Esophagus squamous epithelium (tissue), 5 donors: Measurements from ENCODE around the gene EGFR. TPM values are rescaled to one million over a fixed set of nuclear protein-coding genes. Genes with fewer than 3 reads are reported as not detected.
A peak's percentile ranks its signal among the peaks of the same experiment; 100 is the strongest.

Experiments used
- DNase-seq: peaks from one replicate; lab custom pipeline; 2025; lab: John Stamatoyannopoulos, UW
- H3K27ac ChIP-seq, 4 donors: fragments of 200-600 bp; sonication (generic); one replicate each; pipeline ENCODE4 v1.5.1; 2016 to 2019; ENCODE audit warnings: mild to moderate bottlenecking in 1 of 4
- H3K27me3 ChIP-seq, 4 donors: fragments of 200-600 bp; sonication (generic); 1 replicate in 3 of 4; 2 replicates in 1 of 4; pipeline versions ENCODE4 v1.5.1 to v1.6.0; 2017 to 2021; ENCODE audit warnings: antibody characterized with exemption in 1 of 4
- H3K36me3 ChIP-seq, 3 donors: fragments of 200-600 bp; sonication (generic); one replicate each; pipeline ENCODE4 v1.5.1; 2016 to 2019
- H3K4me1 ChIP-seq, 3 donors: fragments of 200-600 bp; sonication (generic); one replicate each; pipeline ENCODE4 v1.5.1; 2017 to 2019
- H3K4me3 ChIP-seq, 4 donors: fragments of 200-600 bp; sonication (generic); 1 replicate in 3 of 4; 2 replicates in 1 of 4; pipeline ENCODE4 v1.5.1; 2016 to 2019; ENCODE audit warnings: mild to moderate bottlenecking in 2 of 4, moderate library complexity in 1 of 4
- H3K9me3 ChIP-seq, 3 donors: fragments of 200-600 bp; sonication (generic); one replicate each; pipeline ENCODE4 v1.5.1; 2016 to 2019
- POLR2A ChIP-seq, 4 donors: fragments of 450-650 bp; IDR thresholded peaks; one replicate each; pipeline ENCODE4 v1.6.1; 2017; ENCODE audit warnings: antibody characterized with exemption in 4 of 4, mild to moderate bottlenecking in 4 of 4, moderate library complexity in 3 of 4
- WGBS, 2 donors: methylation state at CpG; one replicate each; pipeline ENCODE4 v1.1.5; 2018; 5-methylcytosine and 5-hydroxymethylcytosine counted together
- intact Hi-C: fragments of 100-400 bp; cut with DNase I; formaldehyde crosslinking; loops from one replicate; pipeline ENCODE4 v1.15.0; 2022
- total RNA-seq, 4 donors: library from RNA; depleted of rRNA; stranded (reverse); fragments of >200 nt; gene quantifications; one replicate each; pipeline ENCODE4 v1.1.0, GENCODE V29; 2016
- TF ChIP-seq, protein P1 (sequence below), 6 experiments: fragments of 450-650 bp in 4 of 6; fragments of 200-600 bp in 2 of 6; sonication (generic) in 2 of 6; IDR thresholded peaks; one replicate each; pipeline ENCODE4 v1.5.1; 2016 to 2019; ENCODE audit warnings: antibody characterized with exemption in 6 of 6, mild to moderate bottlenecking in 4 of 6, moderate library complexity in 4 of 6
- donor health status: DM: yes; HTN: yes; CAD: no.

Gene EGFR
- total RNA-seq, 4 donors from 2014 or later, result 66.1 to 108 (median 72.3) TPM

DNA sequence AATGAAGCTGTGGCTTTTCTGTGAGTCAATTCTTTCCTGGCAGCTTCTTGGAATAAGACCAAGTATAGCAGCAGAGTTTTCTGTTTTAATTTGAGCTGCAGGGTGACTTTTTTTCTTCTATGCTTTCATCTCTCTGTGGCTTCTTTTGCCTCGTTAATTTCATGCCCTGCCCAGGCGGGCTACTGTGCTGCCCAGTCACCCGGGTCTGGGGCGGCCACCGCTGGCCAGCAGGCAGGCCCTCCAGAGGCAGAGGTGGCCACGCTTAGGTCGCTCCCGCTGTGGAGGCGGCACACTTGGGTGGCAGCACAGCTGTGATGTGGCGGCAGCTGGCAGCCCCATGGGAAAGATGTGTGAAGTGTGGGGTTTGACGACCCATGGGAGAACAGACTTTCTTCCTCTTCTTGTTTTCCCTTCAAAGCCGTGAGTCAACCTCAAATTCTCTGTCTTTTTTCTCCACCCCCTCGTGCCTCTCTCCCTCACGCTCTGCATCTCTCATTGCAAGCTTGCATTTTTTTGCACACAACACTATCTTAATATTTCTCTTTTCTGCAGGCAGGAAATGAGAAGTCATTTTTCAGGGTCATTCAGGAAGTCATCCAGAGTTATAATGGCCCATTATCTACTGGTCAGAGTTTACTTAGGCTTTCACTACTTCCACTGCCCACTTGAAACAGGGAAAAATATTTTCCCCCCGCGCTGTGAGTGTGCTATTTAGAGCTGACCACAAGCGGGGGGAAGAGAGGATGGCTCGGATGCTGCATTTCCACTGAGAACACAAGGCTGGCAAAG lies 67.8 kb downstream of the EGFR start:
- WGBS, 2 donors, result 18 to 23% methylated on average over 16 to 17 of the region's 18 CpGs
- Histone ChIP-seq H3K4me3 (peak overlapping the region in 1 of 4 donors; percentile 56), H3K27ac (peak overlapping the region; percentile 67 to 89 (median 82)), H3K27me3 (no peaks in the 10 kb centered on the region), H3K4me1 (peaks cover 17 to 66% (median 42%) of the 10 kb centered on the region in 3 donors), H3K36me3 (peaks cover 0 to 18% (median 0%) of the 10 kb centered on the region in 3 donors), H3K9me3 (no peaks in the 10 kb centered on the region)
- TF ChIP-seq POLR2A (IDR thresholded peaks at IDR 0.05), result no peak
- TF ChIP-seq, protein P1, sequence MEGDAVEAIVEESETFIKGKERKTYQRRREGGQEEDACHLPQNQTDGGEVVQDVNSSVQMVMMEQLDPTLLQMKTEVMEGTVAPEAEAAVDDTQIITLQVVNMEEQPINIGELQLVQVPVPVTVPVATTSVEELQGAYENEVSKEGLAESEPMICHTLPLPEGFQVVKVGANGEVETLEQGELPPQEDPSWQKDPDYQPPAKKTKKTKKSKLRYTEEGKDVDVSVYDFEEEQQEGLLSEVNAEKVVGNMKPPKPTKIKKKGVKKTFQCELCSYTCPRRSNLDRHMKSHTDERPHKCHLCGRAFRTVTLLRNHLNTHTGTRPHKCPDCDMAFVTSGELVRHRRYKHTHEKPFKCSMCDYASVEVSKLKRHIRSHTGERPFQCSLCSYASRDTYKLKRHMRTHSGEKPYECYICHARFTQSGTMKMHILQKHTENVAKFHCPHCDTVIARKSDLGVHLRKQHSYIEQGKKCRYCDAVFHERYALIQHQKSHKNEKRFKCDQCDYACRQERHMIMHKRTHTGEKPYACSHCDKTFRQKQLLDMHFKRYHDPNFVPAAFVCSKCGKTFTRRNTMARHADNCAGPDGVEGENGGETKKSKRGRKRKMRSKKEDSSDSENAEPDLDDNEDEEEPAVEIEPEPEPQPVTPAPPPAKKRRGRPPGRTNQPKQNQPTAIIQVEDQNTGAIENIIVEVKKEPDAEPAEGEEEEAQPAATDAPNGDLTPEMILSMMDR (IDR thresholded peaks at IDR 0.05), result no peak
- intact Hi-C loops, result no loop called here
- no peak for DNase-seq

DNA sequence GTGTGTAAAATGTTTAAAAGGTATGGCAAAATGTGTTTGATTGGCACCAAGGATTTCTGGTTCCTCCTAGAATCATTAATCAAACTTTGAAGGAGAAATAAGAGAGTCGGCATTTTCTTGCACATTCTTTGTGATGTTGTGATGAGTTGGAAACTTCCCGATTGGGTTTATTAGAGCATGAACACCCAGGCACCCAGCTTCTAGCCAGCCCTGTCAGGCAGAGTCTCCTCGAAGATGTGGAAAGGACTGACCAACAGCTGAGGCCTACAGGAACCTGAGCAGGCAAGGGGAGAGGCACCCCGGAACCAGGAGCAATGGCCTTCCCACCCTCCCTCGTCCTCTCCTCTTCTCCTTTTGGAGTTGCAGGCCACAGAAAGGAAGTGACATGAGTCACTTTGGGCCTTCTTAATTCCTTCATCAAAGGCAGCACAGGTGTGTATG lies 68.7 kb downstream of the EGFR start:
- intact Hi-C loops, result no loop called here
- WGBS, 2 donors, result 45 to 53% methylated on average over 4 of the region's 5 CpGs
- no peak for DNase-seq

DNA sequence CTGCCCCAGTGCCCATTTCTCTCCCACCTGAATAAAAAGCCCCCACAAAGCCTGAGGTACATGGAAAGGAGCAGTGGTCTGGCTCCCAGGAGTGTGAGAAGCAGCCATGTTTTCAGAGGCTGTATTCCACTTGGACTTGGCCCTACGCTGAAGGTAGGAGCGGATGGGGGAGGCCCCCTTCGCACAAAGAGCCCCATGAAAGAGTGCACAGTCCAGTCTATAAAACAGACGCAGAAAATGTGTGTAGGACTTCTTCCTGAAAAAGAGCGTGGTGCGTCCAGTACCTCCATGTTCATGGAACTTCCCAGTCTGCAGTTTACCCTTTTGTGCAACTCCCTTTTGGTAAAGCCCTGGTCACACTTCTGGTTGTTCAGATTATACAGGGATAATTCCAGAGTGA lies 69.3 kb downstream of the EGFR start:
- 80 to 93% methylated on average over 6 of the region's 6 CpGs for WGBS, 2 donors
- H3K4me1 ChIP-seq, result peaks cover 17 to 66% (median 34%) of the 10 kb centered on the region in 3 donors
- H3K27me3 ChIP-seq, result no peaks in the 10 kb centered on the region
- no peaks in the 10 kb centered on the region for H3K9me3 ChIP-seq
- no peak for DNase-seq
- peak overlapping the region; percentile 8 to 89 (median 82) for H3K27ac ChIP-seq
- H3K4me3 ChIP-seq, result no peak overlapping the region
- TF ChIP-seq POLR2A (IDR thresholded peaks at IDR 0.05), result no peak
- TF ChIP-seq, protein P1 (IDR thresholded peaks at IDR 0.05), result no peak
- intact Hi-C loops, result no loop called here
- peaks cover 0 to 10% (median 0%) of the 10 kb centered on the region in 3 donors for H3K36me3 ChIP-seq

More for the DNA sequence above, 68.7 kb downstream of the EGFR start:
- Histone ChIP-seq H3K4me3 (no peak overlapping the region), H3K27me3 (no peaks in the 10 kb centered on the region), H3K27ac (peak overlapping the region; percentile 8 to 89 (median 82)), H3K4me1 (peaks cover 17 to 66% (median 34%) of the 10 kb centered on the region in 3 donors), H3K9me3 (no peaks in the 10 kb centered on the region), H3K36me3 (peaks cover 0 to 16% (median 0%) of the 10 kb centered on the region in 3 donors)
- no peak for TF ChIP-seq POLR2A (IDR thresholded peaks at IDR 0.05)
- TF ChIP-seq, protein P1 (IDR thresholded peaks at IDR 0.05), result no peak

DNA sequence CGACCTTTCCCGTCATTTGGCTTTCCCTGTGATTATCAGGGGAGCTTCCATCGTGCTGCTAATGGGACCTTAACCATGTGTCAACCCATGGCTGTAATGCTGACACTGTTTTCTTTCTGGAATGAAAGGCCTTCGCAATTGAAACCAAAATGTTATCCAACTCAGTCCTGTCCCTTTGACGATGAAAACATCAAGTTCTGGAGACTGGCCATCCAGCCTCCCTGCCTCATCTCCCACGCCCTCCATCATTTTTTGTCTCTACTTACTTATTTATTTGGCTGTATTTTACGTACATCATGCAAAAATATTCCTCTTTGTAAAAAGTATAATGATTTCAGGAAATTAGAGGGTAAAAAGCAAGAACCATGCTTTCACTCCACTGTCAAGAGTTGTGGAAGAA lies 69.8 kb downstream of the EGFR start:
- intact Hi-C loops, result no loop called here
- H3K9me3 ChIP-seq, result no peaks in the 10 kb centered on the region
- no peaks in the 10 kb centered on the region for H3K27me3 ChIP-seq
- no peak overlapping the region for H3K4me3 ChIP-seq
- TF ChIP-seq POLR2A (IDR thresholded peaks at IDR 0.05), result no peak
- TF ChIP-seq, protein P1 (IDR thresholded peaks at IDR 0.05), result no peak
- 61 to 69% methylated on average over 7 of the region's 7 CpGs for WGBS, 2 donors
- no peak for DNase-seq
- peaks cover 0 to 7% (median 0%) of the 10 kb centered on the region in 3 donors for H3K36me3 ChIP-seq
- H3K27ac ChIP-seq, result peak overlapping the region in 3 of 4 donors; percentile 13 to 85 (median 52)
- H3K4me1 ChIP-seq, result peaks cover 17 to 67% (median 34%) of the 10 kb centered on the region in 3 donors
